HepG2 (cell line): ENCODE results near the gene IQGAP3. TPM values are rescaled to one million over a fixed set of nuclear protein-coding genes. Genes with fewer than 3 reads are reported as not detected.

ENCODE experiments used
- AFF4 ChIP-seq: sonication (generic); formaldehyde crosslinking; IDR thresholded peaks from 2 replicates; pipeline ENCODE4 v1.4.0; 2020; ENCODE audit warnings: missing genetic modification reagents
- ATF7 ChIP-seq, 2 experiments: fragments of 450-650 bp in 1 of 2; sonication (generic) in 1 of 2; formaldehyde crosslinking in 1 of 2; IDR thresholded peaks; 2 replicates each; pipeline versions ENCODE4 v1.4.0 to v1.6.1; 2016 to 2020; ENCODE audit warnings: antibody characterized with exemption in 1 of 2, mild to moderate bottlenecking in 1 of 2, missing genetic modification reagents in 1 of 2
- ATF7-NPFF ChIP-seq: sonication (generic); formaldehyde crosslinking; IDR thresholded peaks from 2 replicates; pipeline ENCODE4 v1.8.1; 2023; ENCODE audit warnings: mild to moderate bottlenecking, low read depth, missing genetic modification reagents, moderate library complexity
- ERF ChIP-seq: IDR thresholded peaks from 2 replicates; pipeline ENCODE4 v1.6.1; 2018; ENCODE audit warnings: missing biosample characterization, missing genetic modification reagents
- FOSL2 ChIP-seq: sonication (generic); formaldehyde crosslinking; IDR thresholded peaks from 2 replicates; pipeline ENCODE4 v1.4.0; 2020; ENCODE audit warnings: missing genetic modification reagents
- GATA4 ChIP-seq: sonication (generic); IDR thresholded peaks from 2 replicates; pipeline ENCODE4 v1.6.1; 2016; ENCODE audit warnings: antibody characterized with exemption, low read depth, borderline replicate concordance
- GLI4 ChIP-seq: sonication (generic); formaldehyde crosslinking; IDR thresholded peaks from 2 replicates; pipeline ENCODE4 v1.5.1; 2020; ENCODE audit warnings: missing genetic modification reagents, mild to moderate bottlenecking, moderate library complexity, borderline replicate concordance
- HIVEP1 ChIP-seq: sonication (generic); formaldehyde crosslinking; IDR thresholded peaks from 2 replicates; pipeline ENCODE4 v1.4.0; 2020; ENCODE audit warnings: mild to moderate bottlenecking, missing genetic modification reagents
- HMGXB3 ChIP-seq: sonication (generic); formaldehyde crosslinking; IDR thresholded peaks from 2 replicates; pipeline ENCODE4 v1.4.0; 2020; ENCODE audit warnings: missing genetic modification reagents, borderline replicate concordance
- IKZF1 ChIP-seq: fragments of 450-650 bp; IDR thresholded peaks from 2 replicates; pipeline ENCODE4 v1.7.1; 2016
- MNT ChIP-seq: fragments of 450-650 bp; IDR thresholded peaks from 2 replicates; pipeline ENCODE4 v1.6.1; 2016
- NFKB2 ChIP-seq: sonication (generic); formaldehyde crosslinking; IDR thresholded peaks from 2 replicates; pipeline ENCODE4 v1.4.0; 2020; ENCODE audit warnings: missing genetic modification reagents, borderline replicate concordance
- NRL ChIP-seq: sonication (generic); formaldehyde crosslinking; IDR thresholded peaks from 2 replicates; pipeline ENCODE4 v1.5.0; 2020; ENCODE audit warnings: missing genetic modification reagents, mild to moderate bottlenecking, moderate library complexity, borderline replicate concordance
- RARA ChIP-seq: IDR thresholded peaks from 2 replicates; pipeline ENCODE4 v1.6.1; 2016; ENCODE audit warnings: missing genetic modification reagents, missing compliant biosample characterization
- SMARCE1 ChIP-seq: fragments of 450-650 bp; IDR thresholded peaks from 2 replicates; pipeline ENCODE4 v1.6.1; 2017; ENCODE audit warnings: borderline replicate concordance
- ZNF232 ChIP-seq: sonication (generic); formaldehyde crosslinking; IDR thresholded peaks from 2 replicates; pipeline ENCODE4 v1.4.0; 2020; ENCODE audit warnings: missing genetic modification reagents, borderline replicate concordance
- ZNF282 ChIP-seq: fragments of 450-650 bp; IDR thresholded peaks from 2 replicates; pipeline ENCODE4 v1.6.1; 2018; ENCODE audit not compliant: partially characterized antibody
- ZNF460 ChIP-seq: sonication (generic); formaldehyde crosslinking; IDR thresholded peaks from 2 replicates; pipeline ENCODE4 v1.5.1; 2020; ENCODE audit warnings: missing genetic modification reagents, mild to moderate bottlenecking, borderline replicate concordance
- ZNF564 ChIP-seq: sonication (generic); formaldehyde crosslinking; IDR thresholded peaks from 2 replicates; pipeline ENCODE4 v1.8.1; 2023; ENCODE audit warnings: mild to moderate bottlenecking, missing genetic modification reagents
- ZNF605 ChIP-seq: sonication (generic); formaldehyde crosslinking; IDR thresholded peaks from 2 replicates; pipeline ENCODE4 v1.8.0; 2022; ENCODE audit warnings: mild to moderate bottlenecking, missing genetic modification reagents
- ZNF777 ChIP-seq: sonication (generic); formaldehyde crosslinking; IDR thresholded peaks from 2 replicates; pipeline ENCODE4 v1.4.0; 2020; ENCODE audit warnings: missing genetic modification reagents
- polyA plus RNA-seq, 8 experiments: library from polyadenylated mRNA; depleted of rRNA in 3 of 8; stranded (reverse) in 7 of 8; unstranded in 1 of 8; fragments of >200 nt; fragmentation: Illumina TruSeq in 4 of 8; extraction: Trizol in 4 of 8; gene quantifications; 2 replicates each; pipeline versions ENCODE4 v1.2.1 to v1.2.3, GENCODE V29; 2011 to 2016; ENCODE audit warnings: low read depth in 4 of 8, missing spikeins in 1 of 8, mixed read lengths in 1 of 8; ENCODE audit not compliant: insufficient read depth in 1 of 8
- total RNA-seq, 5 experiments: library from RNA; depleted of rRNA; stranded (reverse); fragments of >200 nt; fragmentation: Illumina TruSeq; extraction: Trizol; gene quantifications; 2 replicates each; pipeline ENCODE4 v1.2.3, GENCODE V29; 2016; ENCODE audit warnings: low read depth in 1 of 5

IQGAP3 gene
- total and polyA plus RNA-seq, 2 of the 13 experiments (the other 11 are each of a cell fraction or from before 2014, with no cell fraction given): 13.5 to 14.1 TPM

- TF ChIP-seq HMGXB3 (no peak; the same call in 1 of the 2 replicates), GLI4 (no peak), ATF7-NPFF (CRISPR knock-in tag) (peak; percentile 79; the same call in 1 of the 2 replicates), ZNF460 (CRISPR knock-in tag) (no peak), HIVEP1 (CRISPR knock-in tag) (peak; percentile 54), ZNF282 (no peak), ZNF564 (no peak), ZNF777 (CRISPR knock-in tag) (no peak), AFF4 (CRISPR knock-in tag) (no peak), ZNF232 (CRISPR knock-in tag) (no peak), FOSL2 (CRISPR knock-in tag) (0 out of 2 replicates have a peak, but pooled peaks have one; percentile 35), IKZF1 (no peak), GATA4 (no peak), MNT (peak; percentile 55), ERF (CRISPR knock-in tag) (peak; percentile 70), RARA (CRISPR knock-in tag) (no peak), NRL (CRISPR knock-in tag) (no peak), SMARCE1 (no peak), ZNF605 (CRISPR knock-in tag) (no peak; the same call in 1 of the 2 replicates), NFKB2 (CRISPR knock-in tag) (no peak), ATF7 (IDR thresholded peaks at IDR 0.05) (no peak), ATF7 (CRISPR knock-in tag; IDR thresholded peaks at IDR 0.05) (no peak)
Observed at GRCh38 chr1:156571919-156572662, at the start of gene IQGAP3 (continued).
